ENCODE data around the gene HTR2B. TPM values are rescaled to one million over a fixed set of nuclear protein-coding genes. Genes with fewer than 3 reads are reported as not detected.
"Not testable (repeated sequence)": the region's sequence is repeated elsewhere in the genome, so short reads cannot be mapped to it uniquely, and the experiment has no call there.

Gene HTR2B
- total RNA-seq, 1 donor from 2014 or later: 0.14 TPM

GRCh38 chr2:231133365-231134099 is 8.7 kb upstream of the HTR2B start:
- DNase-seq (ENCODE audit: low spot score): no peak

GRCh38 chr2:231132129-231132528 is 7.3 kb upstream of the HTR2B start:
- no peak for DNase-seq (ENCODE audit: low spot score)

- no peak for DNase-seq (ENCODE audit: low spot score)
Observed at GRCh38 chr2:231130336-231131056, 5.7 kb upstream of the HTR2B start.

- no peak for DNase-seq (ENCODE audit: low spot score)
Observed at GRCh38 chr2:231129216-231129615, 4.4 kb upstream of the HTR2B start.

- no peak for DNase-seq (ENCODE audit: low spot score)
Observed at GRCh38 chr2:231128541-231128940, 3.7 kb upstream of the HTR2B start.

- DNase-seq (ENCODE audit: low spot score): no peak
Observed at GRCh38 chr2:231127936-231128335, 3.1 kb upstream of the HTR2B start.

- no peak for DNase-seq (ENCODE audit: low spot score)
Observed at GRCh38 chr2:231127480-231127879, 2.6 kb upstream of the HTR2B start.

GRCh38 chr2:231126123-231126522 is 1.3 kb upstream of the HTR2B start:
- DNase-seq (ENCODE audit: low spot score): no peak

- no peak for DNase-seq (ENCODE audit: low spot score)
Observed at GRCh38 chr2:231123362-231123898, 1.4 kb downstream of the HTR2B start.

GRCh38 chr2:231118614-231118942 is 6.3 kb downstream of the HTR2B start:
- DNase-seq (ENCODE audit: low spot score): no peak

- no peak for DNase-seq (ENCODE audit: low spot score)
Observed at GRCh38 chr2:231117922-231118613, 6.8 kb downstream of the HTR2B start.

GRCh38 chr2:231117148-231117547 is 7.7 kb downstream of the HTR2B start:
- no peak for DNase-seq (ENCODE audit: low spot score)

GRCh38 chr2:231115651-231116050 is 9.2 kb downstream of the HTR2B start:
- no peak for DNase-seq (ENCODE audit: low spot score)

GRCh38 chr2:231113489-231113888 is 11.4 kb downstream of the HTR2B start:
- DNase-seq (ENCODE audit: low spot score): no peak

- DNase-seq (ENCODE audit: low spot score): no peak
Observed at GRCh38 chr2:231111987-231112386, 12.9 kb downstream of the HTR2B start.

GRCh38 chr2:231110551-231110950 is 14.3 kb downstream of the HTR2B start:
- no peak for DNase-seq (ENCODE audit: low spot score)

GRCh38 chr2:231104115-231104713 is 20.6 kb downstream of the HTR2B start:
- DNase-seq (ENCODE audit: low spot score): peak; percentile 70

- DNase-seq (ENCODE audit: low spot score): no peak
Observed at GRCh38 chr2:231102772-231103171, 22.1 kb downstream of the HTR2B start.

GRCh38 chr2:231100990-231101389 is 23.9 kb downstream of the HTR2B start:
- no peak for DNase-seq (ENCODE audit: low spot score)

GRCh38 chr2:231100321-231100720 is 24.5 kb downstream of the HTR2B start:
- not testable (repeated sequence) for DNase-seq (ENCODE audit: low spot score)

- DNase-seq (ENCODE audit: low spot score): no peak
Observed at GRCh38 chr2:231099918-231100317, 24.9 kb downstream of the HTR2B start.

GRCh38 chr2:231094736-231095346 is 30.0 kb downstream of the HTR2B start:
- DNase-seq (ENCODE audit: low spot score): no peak

Data from mucosa of gallbladder (tissue), 1 donor.